HG03442 (cell line): ENCODE data around the gene CD48.
A peak's percentile ranks its signal among the peaks of the same experiment; 100 is the strongest.
"Not testable (repeated sequence)": the region's sequence is repeated elsewhere in the genome, so short reads cannot be mapped to it uniquely, and the experiment has no call there.

Experiments used
- ATAC-seq: cut with Tn5 transposase; IDR thresholded peaks from one replicate; pipeline ENCODE4 v1.9.1; 2021; ENCODE audit warnings: mild to moderate bottlenecking, moderate library complexity; ENCODE audit not compliant: unreplicated experiment

Gene CD48

GRCh38 chr1:160742428-160743127, 31.0 kb upstream of the CD48 start:
- no peak for ATAC-seq

- no peak for ATAC-seq
Measured at GRCh38 chr1:160741612-160742348, 30.2 kb upstream of the CD48 start.

- ATAC-seq = no peak
Measured at GRCh38 chr1:160741092-160741501, 29.5 kb upstream of the CD48 start.

- no peak for ATAC-seq
Measured at GRCh38 chr1:160740133-160740688, 28.6 kb upstream of the CD48 start.

GRCh38 chr1:160739098-160739511, 27.5 kb upstream of the CD48 start, which contains the start of gene SLAMF7:
Gene SLAMF7, plus strand, starts transcription at chr1:160739247. Its CDS starts 55 bp downstream, at chr1:160739302.
- peak; percentile 56 for ATAC-seq

GRCh38 chr1:160738271-160738670, 26.6 kb upstream of the CD48 start:
- ATAC-seq = no peak

- no peak for ATAC-seq
Measured at GRCh38 chr1:160734301-160734700, 22.7 kb upstream of the CD48 start.

- ATAC-seq = no peak
Measured at GRCh38 chr1:160733898-160734297, 22.3 kb upstream of the CD48 start.

- no peak for ATAC-seq
Measured at GRCh38 chr1:160731990-160732389, 20.4 kb upstream of the CD48 start.

- not testable (repeated sequence) for ATAC-seq
Measured at GRCh38 chr1:160731564-160731963, 19.9 kb upstream of the CD48 start.

GRCh38 chr1:160727316-160727640, 15.7 kb upstream of the CD48 start:
- no peak for ATAC-seq

- peak; percentile 62 for ATAC-seq
Measured at GRCh38 chr1:160726498-160727315, 15.1 kb upstream of the CD48 start.

- ATAC-seq = peak; percentile 34
Measured at GRCh38 chr1:160726114-160726497, 14.5 kb upstream of the CD48 start.

- no peak for ATAC-seq
Measured at GRCh38 chr1:160724465-160725242, 13.0 kb upstream of the CD48 start.

GRCh38 chr1:160723332-160723731, 11.7 kb upstream of the CD48 start:
- no peak for ATAC-seq

GRCh38 chr1:160722726-160723125, 11.1 kb upstream of the CD48 start:
- no peak for ATAC-seq

GRCh38 chr1:160721473-160721872, 9.9 kb upstream of the CD48 start:
- no peak for ATAC-seq

GRCh38 chr1:160720356-160721085, 8.9 kb upstream of the CD48 start:
- ATAC-seq = no peak

- ATAC-seq = no peak
Measured at GRCh38 chr1:160718210-160718609, 6.6 kb upstream of the CD48 start.

GRCh38 chr1:160717306-160717705, 5.7 kb upstream of the CD48 start:
- ATAC-seq = no peak
